Type B pancreatic cell (in vitro differentiated cells): ENCODE measurements around the gene PARD3. TPM values are rescaled to one million over a fixed set of nuclear protein-coding genes. Genes with fewer than 3 reads are reported as not detected.

Experiments used
- DNase-seq: peaks from one replicate; pipeline ENCODE4 v3.0.0; 2021; ENCODE audit warnings: mixed read lengths; ENCODE audit not compliant: unreplicated experiment; ENCODE audit errors: extremely low spot score
- H3K27ac Mint-ChIP-seq: 2 replicates; pipeline ENCODE4 v1.8.0; 2021; ENCODE audit warnings: mild to moderate bottlenecking, mixed read lengths
- H3K27me3 Mint-ChIP-seq: 2 replicates; pipeline ENCODE4 v1.8.0; 2021; ENCODE audit warnings: mixed read lengths
- H3K36me3 Mint-ChIP-seq: 2 replicates; pipeline ENCODE4 v1.8.0; 2021; ENCODE audit warnings: mixed read lengths
- H3K4me1 Mint-ChIP-seq: one replicate; pipeline ENCODE4 v1.8.0; 2021; ENCODE audit warnings: mixed read lengths; ENCODE audit not compliant: unreplicated experiment
- H3K4me3 Mint-ChIP-seq: 2 replicates; pipeline ENCODE4 v1.8.0; 2021; ENCODE audit warnings: mild to moderate bottlenecking, mixed read lengths
- H3K9me3 Mint-ChIP-seq: 2 replicates; pipeline ENCODE4 v1.8.0; 2021; ENCODE audit warnings: mixed read lengths
- CTCF ChIP-seq: fragments of 200-600 bp; sonication (generic); conservative IDR thresholded peaks from 2 replicates; pipeline ENCODE4 v1.5.0; 2021; ENCODE audit warnings: antibody characterized with exemption, mild to moderate bottlenecking
- total RNA-seq: library from RNA; stranded (reverse); gene quantifications from 2 replicates; pipeline ENCODE4 v1.2.1, GENCODE V29; 2021; ENCODE audit warnings: low replicate concordance

PARD3 gene
- total RNA-seq, 1 donor from 2014 or later = 52.3 TPM

GRCh38 chr10:34126371-34127151 lies 688.5 kb downstream of the PARD3 start:
- peaks cover 49% of the 10 kb centered on the region for H3K4me1 Mint-ChIP-seq
- DNase-seq = no peak
- H3K27ac Mint-ChIP-seq = no peak overlapping the region
- no peak for TF ChIP-seq CTCF
- H3K36me3 Mint-ChIP-seq = peaks cover 22% of the 10 kb centered on the region
- no peak overlapping the region for H3K4me3 Mint-ChIP-seq
- peaks cover 10% of the 10 kb centered on the region for H3K9me3 Mint-ChIP-seq
- no peaks in the 10 kb centered on the region for H3K27me3 Mint-ChIP-seq

- Mint-ChIP-seq H3K27ac (no peak overlapping the region), H3K4me3 (no peak overlapping the region), H3K4me1 (peaks cover 50% of the 10 kb centered on the region), H3K9me3 (peaks cover 10% of the 10 kb centered on the region), H3K36me3 (peaks cover 16% of the 10 kb centered on the region), H3K27me3 (no peaks in the 10 kb centered on the region)
- no peak for DNase-seq
- no peak for TF ChIP-seq CTCF
Observed at GRCh38 chr10:34125702-34126101, 689.4 kb downstream of the PARD3 start.

- no peak for TF ChIP-seq CTCF
- Mint-ChIP-seq H3K27ac (no peak overlapping the region), H3K4me1 (peaks cover 50% of the 10 kb centered on the region), H3K36me3 (peaks cover 8% of the 10 kb centered on the region), H3K4me3 (no peak overlapping the region), H3K9me3 (peaks cover 4% of the 10 kb centered on the region), H3K27me3 (no peaks in the 10 kb centered on the region)
- DNase-seq = no peak
Observed at GRCh38 chr10:34124522-34125035, 690.5 kb downstream of the PARD3 start.

GRCh38 chr10:34121781-34122622 lies 693.1 kb downstream of the PARD3 start:
- no peak for TF ChIP-seq CTCF
- Mint-ChIP-seq H3K4me1 (peaks cover 47% of the 10 kb centered on the region), H3K27ac (peak overlapping the region; percentile 61)

GRCh38 chr10:34121125-34121753 lies 693.9 kb downstream of the PARD3 start:
- peaks cover 4% of the 10 kb centered on the region for H3K9me3 Mint-ChIP-seq
- H3K27me3 Mint-ChIP-seq = no peaks in the 10 kb centered on the region
- DNase-seq = no peak
- no peak for TF ChIP-seq CTCF
- peak overlapping the region; percentile 58 for H3K4me3 Mint-ChIP-seq
- H3K36me3 Mint-ChIP-seq = peaks cover 7% of the 10 kb centered on the region
- peaks cover 47% of the 10 kb centered on the region for H3K4me1 Mint-ChIP-seq
- H3K27ac Mint-ChIP-seq = peak overlapping the region; percentile 61

More at GRCh38 chr10:34121781-34122622, 693.1 kb downstream of the PARD3 start:
- H3K9me3 Mint-ChIP-seq = peaks cover 4% of the 10 kb centered on the region
- peaks cover 7% of the 10 kb centered on the region for H3K36me3 Mint-ChIP-seq
- H3K27me3 Mint-ChIP-seq = no peaks in the 10 kb centered on the region
- no peak for DNase-seq
- peak overlapping the region; percentile 58 for H3K4me3 Mint-ChIP-seq
